GM19099 (cell line): ENCODE data around the gene ADCY5.

ENCODE experiments used
- POLR2A ChIP-seq: IDR thresholded peaks from 3 replicates; pipeline ENCODE4 v1.6.1; 2011; ENCODE audit warnings: low read depth; ENCODE audit not compliant: insufficient read length; ENCODE audit errors: extremely low read depth

The ADCY5 gene

DNA sequence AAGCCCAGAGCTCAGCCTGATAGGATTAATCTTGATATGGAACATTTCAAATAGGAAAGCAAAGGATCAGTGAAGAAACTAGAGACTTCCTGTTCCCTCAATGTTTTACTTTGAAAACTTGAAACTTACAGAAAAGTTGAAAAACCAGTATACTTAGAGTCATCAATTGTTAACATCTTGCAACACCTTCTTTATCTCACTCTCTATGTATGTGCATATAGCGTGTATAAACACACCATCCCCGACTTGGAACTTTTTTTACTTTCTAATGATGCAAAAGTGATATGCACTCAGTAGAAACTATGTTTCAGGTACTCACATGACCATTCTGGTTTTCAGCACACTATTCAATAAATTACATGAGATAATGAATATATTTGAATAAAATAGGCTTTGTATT is 186.7 kb downstream of the ADCY5 start:
- no peak for TF ChIP-seq POLR2A

GRCh38 chr3:123261666-123262065 is 187.2 kb downstream of the ADCY5 start:
- TF ChIP-seq POLR2A, result no peak

GRCh38 chr3:123258811-123259420 is 190.0 kb downstream of the ADCY5 start:
- TF ChIP-seq POLR2A, result no peak

DNA sequence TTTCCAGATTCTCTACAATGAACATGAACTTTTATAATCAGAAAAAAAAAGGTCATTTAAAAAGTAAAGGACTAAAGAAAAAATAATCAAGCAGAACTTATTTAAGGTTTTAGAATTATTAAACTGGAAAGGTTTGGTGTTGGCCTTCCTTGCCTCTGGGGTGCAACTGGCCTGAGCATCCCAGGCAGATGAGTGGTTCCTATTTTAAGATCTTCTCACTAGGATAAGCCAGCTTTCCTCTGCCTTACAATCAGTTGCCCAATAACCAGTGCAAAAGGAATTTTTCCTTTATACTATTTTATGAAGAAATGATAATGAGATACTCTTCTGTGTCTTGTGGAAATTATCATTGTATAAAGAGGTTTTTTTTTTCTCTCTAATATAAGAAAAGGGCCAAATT is 190.5 kb downstream of the ADCY5 start:
- no peak for TF ChIP-seq POLR2A

DNA sequence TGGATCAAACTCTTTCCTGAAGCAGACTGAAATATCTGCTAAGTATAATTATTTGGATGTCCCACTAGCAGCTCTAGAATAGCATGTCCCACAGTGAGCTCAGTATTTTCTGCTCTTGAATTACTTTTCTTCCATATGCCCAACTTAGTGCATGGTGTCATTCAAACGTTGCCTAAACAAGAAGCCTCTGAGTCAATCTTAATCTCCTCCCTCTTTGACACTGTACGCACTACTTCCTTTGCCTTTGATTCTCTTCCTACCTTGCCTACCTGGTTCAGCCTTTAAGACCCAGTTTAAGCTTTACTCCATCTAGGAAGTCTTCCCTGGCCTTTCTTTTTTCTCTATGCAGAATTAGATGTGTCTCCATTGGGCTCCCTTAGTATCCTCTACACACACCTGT is 192.6 kb downstream of the ADCY5 start:
- no peak for TF ChIP-seq POLR2A

- no peak for TF ChIP-seq POLR2A
Observed at GRCh38 chr3:123246866-123247265, 202.0 kb downstream of the ADCY5 start.

- TF ChIP-seq POLR2A, result no peak
Observed at GRCh38 chr3:123244128-123244527, 204.8 kb downstream of the ADCY5 start.

DNA sequence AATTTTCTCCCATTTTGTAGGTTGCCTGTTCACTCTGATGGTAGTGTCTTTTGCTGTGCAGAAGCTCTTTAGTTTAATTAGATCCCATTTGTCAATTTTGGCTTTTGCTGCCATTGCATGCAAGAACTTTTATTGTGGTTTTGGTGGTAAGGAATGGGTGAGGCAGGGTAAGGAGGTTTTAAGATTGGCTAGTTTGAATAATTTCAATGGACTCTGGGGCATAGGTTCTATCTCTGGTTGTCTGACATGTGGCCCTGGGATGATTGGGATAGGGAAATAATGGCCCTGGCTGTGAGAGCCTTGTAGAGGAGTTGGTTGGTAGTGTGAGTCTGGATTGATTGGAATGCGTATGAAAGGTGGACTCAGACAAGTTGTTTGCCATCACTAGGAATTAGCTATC is 209.1 kb downstream of the ADCY5 start:
- no peak for TF ChIP-seq POLR2A

- TF ChIP-seq POLR2A, result no peak
Observed at GRCh38 chr3:123236902-123237301, 212.0 kb downstream of the ADCY5 start.
